Ishikawa (cell line): ENCODE measurements around the gene CST2.

Source experiments
- CEBPB ChIP-seq: IDR thresholded peaks from 2 replicates; pipeline ENCODE4 v1.6.1; 2012
- CREB1 ChIP-seq: IDR thresholded peaks from 2 replicates; pipeline ENCODE4 v1.6.1; 2012; ENCODE audit warnings: low read depth
- EGR1 ChIP-seq: IDR thresholded peaks from 2 replicates; pipeline ENCODE4 v1.6.1; 2012
- EP300 ChIP-seq: IDR thresholded peaks from 2 replicates; pipeline ENCODE4 v1.6.1; 2012; ENCODE audit warnings: borderline replicate concordance
- FOXM1 ChIP-seq: IDR thresholded peaks from 2 replicates; pipeline ENCODE4 v1.6.1; 2012; ENCODE audit warnings: low read depth, borderline replicate concordance
- NFIC ChIP-seq: IDR thresholded peaks from 2 replicates; pipeline ENCODE4 v1.6.1; 2012
- RAD21 ChIP-seq: IDR thresholded peaks from 2 replicates; pipeline ENCODE4 v1.6.1; 2012; ENCODE audit warnings: low read depth
- TAF1 ChIP-seq: IDR thresholded peaks from 2 replicates; pipeline ENCODE4 v1.6.1; 2012; ENCODE audit warnings: low read depth, mild to moderate bottlenecking
- TCF12 ChIP-seq: IDR thresholded peaks from 2 replicates; pipeline ENCODE4 v1.6.1; 2012; ENCODE audit warnings: low read depth
- TEAD4 ChIP-seq: IDR thresholded peaks from 2 replicates; pipeline ENCODE4 v1.6.1; 2012
- USF1 ChIP-seq: IDR thresholded peaks from 2 replicates; pipeline ENCODE4 v1.6.1; 2012
- TF ChIP-seq, protein P1 (sequence below): IDR thresholded peaks from 2 replicates; pipeline ENCODE4 v1.6.1; 2012
- TF ChIP-seq, protein P2 (sequence below): IDR thresholded peaks from 2 replicates; pipeline ENCODE4 v1.6.1; 2012; ENCODE audit warnings: low read depth, mild to moderate bottlenecking

- TF ChIP-seq RAD21 (no peak), EGR1 (no peak), CEBPB (no peak), NFIC (no peak), FOXM1 (no peak), USF1 (no peak), CREB1 (no peak), TCF12 (no peak), TEAD4 (no peak), EP300 (no peak), TAF1 (no peak)
- TF ChIP-seq, protein P1, sequence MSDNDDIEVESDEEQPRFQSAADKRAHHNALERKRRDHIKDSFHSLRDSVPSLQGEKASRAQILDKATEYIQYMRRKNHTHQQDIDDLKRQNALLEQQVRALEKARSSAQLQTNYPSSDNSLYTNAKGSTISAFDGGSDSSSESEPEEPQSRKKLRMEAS = no peak
- TF ChIP-seq, protein P2, sequence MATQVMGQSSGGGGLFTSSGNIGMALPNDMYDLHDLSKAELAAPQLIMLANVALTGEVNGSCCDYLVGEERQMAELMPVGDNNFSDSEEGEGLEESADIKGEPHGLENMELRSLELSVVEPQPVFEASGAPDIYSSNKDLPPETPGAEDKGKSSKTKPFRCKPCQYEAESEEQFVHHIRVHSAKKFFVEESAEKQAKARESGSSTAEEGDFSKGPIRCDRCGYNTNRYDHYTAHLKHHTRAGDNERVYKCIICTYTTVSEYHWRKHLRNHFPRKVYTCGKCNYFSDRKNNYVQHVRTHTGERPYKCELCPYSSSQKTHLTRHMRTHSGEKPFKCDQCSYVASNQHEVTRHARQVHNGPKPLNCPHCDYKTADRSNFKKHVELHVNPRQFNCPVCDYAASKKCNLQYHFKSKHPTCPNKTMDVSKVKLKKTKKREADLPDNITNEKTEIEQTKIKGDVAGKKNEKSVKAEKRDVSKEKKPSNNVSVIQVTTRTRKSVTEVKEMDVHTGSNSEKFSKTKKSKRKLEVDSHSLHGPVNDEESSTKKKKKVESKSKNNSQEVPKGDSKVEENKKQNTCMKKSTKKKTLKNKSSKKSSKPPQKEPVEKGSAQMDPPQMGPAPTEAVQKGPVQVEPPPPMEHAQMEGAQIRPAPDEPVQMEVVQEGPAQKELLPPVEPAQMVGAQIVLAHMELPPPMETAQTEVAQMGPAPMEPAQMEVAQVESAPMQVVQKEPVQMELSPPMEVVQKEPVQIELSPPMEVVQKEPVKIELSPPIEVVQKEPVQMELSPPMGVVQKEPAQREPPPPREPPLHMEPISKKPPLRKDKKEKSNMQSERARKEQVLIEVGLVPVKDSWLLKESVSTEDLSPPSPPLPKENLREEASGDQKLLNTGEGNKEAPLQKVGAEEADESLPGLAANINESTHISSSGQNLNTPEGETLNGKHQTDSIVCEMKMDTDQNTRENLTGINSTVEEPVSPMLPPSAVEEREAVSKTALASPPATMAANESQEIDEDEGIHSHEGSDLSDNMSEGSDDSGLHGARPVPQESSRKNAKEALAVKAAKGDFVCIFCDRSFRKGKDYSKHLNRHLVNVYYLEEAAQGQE = no peak
Measured at GRCh38 chr20:23783447-23783846, 43.1 kb downstream of the CST2 start.
